Right atrium auricular region (tissue), 2 donors: ENCODE results near the gene NCOA3. TPM values are rescaled to one million over a fixed set of nuclear protein-coding genes. Genes with fewer than 3 reads are reported as not detected.

Experiments used
- DNase-seq: peaks from one replicate; pipeline ENCODE4 v3.0.0-alpha.2; 2019; ENCODE audit warnings: low spot score
- H3K27ac ChIP-seq, 2 donors: fragments of 200-600 bp; sonication (generic); 1 replicate in 1 of 2; 2 replicates in 1 of 2; pipeline ENCODE4 v1.5.1; 2016 to 2019
- H3K27me3 ChIP-seq, 2 donors: fragments of 200-600 bp; sonication (generic); one replicate each; pipeline versions ENCODE4 v1.5.1 to v1.6.0; 2017 to 2019
- H3K36me3 ChIP-seq: fragments of 200-600 bp; sonication (generic); one replicate; pipeline ENCODE4 v1.5.1; 2016
- H3K4me1 ChIP-seq, 2 donors: fragments of 200-600 bp; sonication (generic); one replicate each; pipeline versions ENCODE4 v1.5.1 to v1.6.0; 2017 to 2019
- H3K4me3 ChIP-seq, 2 donors: fragments of 200-600 bp; sonication (generic); 1 replicate in 1 of 2; 2 replicates in 1 of 2; pipeline ENCODE4 v1.5.1; 2017 to 2019; ENCODE audit warnings: mild to moderate bottlenecking in 1 of 2, moderate library complexity in 1 of 2
- H3K9me3 ChIP-seq, 2 donors: fragments of 200-600 bp; sonication (generic); one replicate each; pipeline ENCODE4 v1.5.1; 2019
- CTCF ChIP-seq, 2 donors: fragments of 200-600 bp; sonication (generic); IDR thresholded peaks; one replicate each; pipeline ENCODE4 v1.5.1; 2019; ENCODE audit warnings: antibody characterized with exemption in 2 of 2
- total RNA-seq, 2 donors: library from RNA; depleted of rRNA; stranded (reverse); fragments of >200 nt; gene quantifications; one replicate each; pipeline ENCODE4 v1.1.0, GENCODE V29; 2016

Gene NCOA3
- total RNA-seq, 2 donors from 2014 or later: 24.1 to 27.4 TPM

- peaks cover 0 to 25% of the 10 kb centered on the region in 2 donors for H3K4me1 ChIP-seq
- H3K4me3 ChIP-seq: no peak overlapping the region
- no peaks in the 10 kb centered on the region for H3K27me3 ChIP-seq
- H3K9me3 ChIP-seq: no peaks in the 10 kb centered on the region
- DNase-seq: no peak
- H3K27ac ChIP-seq: no peak overlapping the region
- TF ChIP-seq CTCF (IDR thresholded peaks at IDR 0.05): no peak
- H3K36me3 ChIP-seq: no peaks in the 10 kb centered on the region
These were observed 105.4 kb downstream of the NCOA3 start for GRCh38 chr20:47606983-47607613.

- no peak for DNase-seq
- H3K4me1 ChIP-seq: peaks cover 0 to 32% of the 10 kb centered on the region in 2 donors
- no peak for TF ChIP-seq CTCF (IDR thresholded peaks at IDR 0.05)
- H3K4me3 ChIP-seq: no peak overlapping the region
- no peaks in the 10 kb centered on the region for H3K27me3 ChIP-seq
- H3K36me3 ChIP-seq: no peaks in the 10 kb centered on the region
- H3K9me3 ChIP-seq: no peaks in the 10 kb centered on the region
- H3K27ac ChIP-seq: no peak overlapping the region
These were observed 107.3 kb downstream of the NCOA3 start for GRCh38 chr20:47609001-47609400.

GRCh38 chr20:47610247-47610944, 108.7 kb downstream of the NCOA3 start:
- Histone ChIP-seq H3K36me3 (no peaks in the 10 kb centered on the region), H3K9me3 (no peaks in the 10 kb centered on the region), H3K27ac (peak overlapping the region in 1 of 2 donors; percentile 3), H3K4me1 (peaks cover 0 to 32% of the 10 kb centered on the region in 2 donors), H3K27me3 (no peaks in the 10 kb centered on the region), H3K4me3 (no peak overlapping the region)
- TF ChIP-seq CTCF (IDR thresholded peaks at IDR 0.05): no peak
- DNase-seq: peak; percentile 79

GRCh38 chr20:47610945-47611250, 109.2 kb downstream of the NCOA3 start:
- peaks cover 0 to 32% of the 10 kb centered on the region in 2 donors for H3K4me1 ChIP-seq
- no peaks in the 10 kb centered on the region for H3K27me3 ChIP-seq
- TF ChIP-seq CTCF (IDR thresholded peaks at IDR 0.05): no peak
- no peak overlapping the region for H3K27ac ChIP-seq
- DNase-seq: no peak
- no peak overlapping the region for H3K4me3 ChIP-seq
- H3K36me3 ChIP-seq: no peaks in the 10 kb centered on the region
- no peaks in the 10 kb centered on the region for H3K9me3 ChIP-seq

GRCh38 chr20:47611785-47612184, 110.1 kb downstream of the NCOA3 start:
- DNase-seq: no peak
- Histone ChIP-seq H3K9me3 (no peaks in the 10 kb centered on the region), H3K27me3 (no peaks in the 10 kb centered on the region), H3K4me3 (no peak overlapping the region), H3K36me3 (no peaks in the 10 kb centered on the region), H3K4me1 (peaks cover 0 to 29% of the 10 kb centered on the region in 2 donors), H3K27ac (no peak overlapping the region)
- TF ChIP-seq CTCF (IDR thresholded peaks at IDR 0.05): no peak
